ENCODE data around the gene LEP.

GRCh38 chr7:128278366-128278765 lies 37.3 kb downstream of the LEP start:
- TF ChIP-seq CTCF (IDR thresholded peaks at IDR 0.05) (no peak), POLR2A (IDR thresholded peaks at IDR 0.05) (no peak)
